Heart right ventricle (tissue), 16 donors: ENCODE measurements around the gene ABCB9. TPM values are rescaled to one million over a fixed set of nuclear protein-coding genes. Genes with fewer than 3 reads are reported as not detected.
"Not testable (repeated sequence)": the region's sequence is repeated elsewhere in the genome, so short reads cannot be mapped to it uniquely, and the experiment has no call there.

ENCODE experiments used
- ATAC-seq, 8 donors: fragments of 200-7000 bp; cut with Tn5 transposase; one replicate each; pipeline ENCODE4 v1.9.1; 2020; ENCODE audit warnings: mild to moderate bottlenecking in 8 of 8, moderate library complexity in 8 of 8, moderate number of reproducible peaks in 1 of 8
- DNase-seq, 2 donors: peaks; one replicate each; pipeline ENCODE4 v3.0.0-alpha.2; 2020
- H3K27ac ChIP-seq, 10 donors: fragments of 200-600 bp; sonication (generic) in 2 of 10; one replicate each; pipeline versions ENCODE4 v1.5.0 to v1.8.0; 2020 to 2022; ENCODE audit warnings: mild to moderate bottlenecking in 3 of 10
- H3K27me3 ChIP-seq, 7 donors: fragments of 200-600 bp; one replicate each; pipeline ENCODE4 v1.8.0; 2021 to 2022; ENCODE audit warnings: mild to moderate bottlenecking in 2 of 7
- H3K36me3 ChIP-seq, 9 donors: fragments of 200-600 bp; sonication (generic) in 1 of 9; one replicate each; pipeline versions ENCODE4 v1.5.0 to v1.8.0; 2020 to 2022; ENCODE audit warnings: mild to moderate bottlenecking in 2 of 9
- H3K4me1 ChIP-seq, 9 donors: fragments of 200-600 bp; sonication (generic) in 1 of 9; one replicate each; pipeline versions ENCODE4 v1.5.0 to v1.8.0; 2020 to 2022; ENCODE audit warnings: mild to moderate bottlenecking in 4 of 9
- H3K4me3 ChIP-seq, 10 donors: fragments of 200-600 bp; sonication (generic) in 2 of 10; one replicate each; pipeline versions ENCODE4 v1.5.0 to v1.8.0; 2020 to 2022; ENCODE audit warnings: mild to moderate bottlenecking in 7 of 10, moderate library complexity in 2 of 10
- H3K9me3 ChIP-seq, 11 donors: fragments of 200-600 bp in 10 of 11; sonication (generic) in 2 of 11; one replicate each; pipeline versions ENCODE4 v1.5.0 to v1.8.0; 2013 to 2022; ENCODE audit warnings: mild to moderate bottlenecking in 2 of 11, control low read depth in 1 of 11, moderate library complexity in 1 of 11
- WGBS, 2 donors: extraction: QIAGEN DNeasy Blood & Tissue Kit; methylation state at CpG; one replicate each; pipeline ENCODE4 v1.1.7; 2013; ENCODE audit warnings: inconsistent platforms in 1 of 2; 5-methylcytosine and 5-hydroxymethylcytosine counted together
- intact Hi-C, 10 donors: fragments of 100-400 bp; cut with DNase I; formaldehyde crosslinking; loops; one replicate each; pipeline versions ENCODE4 v1.11.1 to v1.14.2; 2022
- polyA plus RNA-seq, 2 donors: library from polyadenylated mRNA; stranded (reverse); fragments of 200-250 nt; gene quantifications; one replicate each; pipeline ENCODE4 v1.2.3, GENCODE V29; 2013
- total RNA-seq, 10 donors: library from RNA; stranded (reverse); fragmentation: NEBNext Ultra II Directional in 3 of 10; extraction: Animal tissue kit (Norgen Biotek cat#: 25700) in 3 of 10; gene quantifications; one replicate each; pipeline versions ENCODE4 v1.2.1 to v1.2.4, GENCODE V29; 2021 to 2023
- TF ChIP-seq, protein P1 (sequence below), 9 donors: fragments of 200-600 bp; sonication (generic) in 2 of 9; IDR thresholded peaks; one replicate each; pipeline versions ENCODE4 v1.5.0 to v1.8.0; 2021 to 2022; ENCODE audit warnings: antibody characterized with exemption in 9 of 9, mild to moderate bottlenecking in 5 of 9, moderate library complexity in 1 of 9
- donor health status: Arrhythmogenic right ventricular cardiomyopathy.
- donor health status: ischemic (EF 13 %, LVEDD 7.1; RV severe dilation, severe dysfunction).
- donor health status: healthy with polysubstance abuse.
- donor health status: DM: no; HTN: yes; CAD: no.
- donor health status: DM: no; HTN: no; CAD: no.
- donor health status: ischemic (EF 25% LVEDD 6.9; RV normal size, moderate dysfunction).
- donor health status: ischemic (EF 25% LVEDD 5.7; RV mildly dilated, moderate dysfunction).
- donor health status: healthy.
- donor health status: DM: yes; HTN: yes; CAD: no.
- donor health status: Ischemic cardiomyopathy.
- donor health status: ischemic (EF 35%, LVEDD 5.7; RV mildly dilated, moderate dysfunction).
- donor health status: nonischemic (EF 11% LVEDD 7.7; RV severe dilation, severe dysfunction).
- donor health status: DM: yes; HTN: yes; CAD: no.
- donor health status: PGD.
- donor health status: ischemic (EF 29% LVEDD 5.4; RV normal size, mild dysfunction).
- donor health status: nonischemic (EF 23%, LVEDD 6.1; RV moderate dilation, normal function).

The ABCB9 gene
- total and polyA plus RNA-seq, 12 donors: 1.9 to 6.0 (median 4.5) TPM

GRCh38 chr12:122943196-122943595, 23.1 kb downstream of the ABCB9 start:
- no peaks in the 10 kb centered on the region for H3K9me3 ChIP-seq
- DNase-seq (peak in 1 of 2 donors; percentile 68), ATAC-seq (peak in 7 of 8 donors; percentile 14 to 78 (median 60))
- H3K4me1 ChIP-seq: peaks cover 7 to 64% (median 50%) of the 10 kb centered on the region in 9 donors
- no peaks in the 10 kb centered on the region for H3K27me3 ChIP-seq
- WGBS, 2 donors: 54 to 64% methylated on average over 13 of the region's 13 CpGs
- H3K27ac ChIP-seq: peak overlapping the region; percentile 28 to 91 (median 76)
- TF ChIP-seq, protein P1, sequence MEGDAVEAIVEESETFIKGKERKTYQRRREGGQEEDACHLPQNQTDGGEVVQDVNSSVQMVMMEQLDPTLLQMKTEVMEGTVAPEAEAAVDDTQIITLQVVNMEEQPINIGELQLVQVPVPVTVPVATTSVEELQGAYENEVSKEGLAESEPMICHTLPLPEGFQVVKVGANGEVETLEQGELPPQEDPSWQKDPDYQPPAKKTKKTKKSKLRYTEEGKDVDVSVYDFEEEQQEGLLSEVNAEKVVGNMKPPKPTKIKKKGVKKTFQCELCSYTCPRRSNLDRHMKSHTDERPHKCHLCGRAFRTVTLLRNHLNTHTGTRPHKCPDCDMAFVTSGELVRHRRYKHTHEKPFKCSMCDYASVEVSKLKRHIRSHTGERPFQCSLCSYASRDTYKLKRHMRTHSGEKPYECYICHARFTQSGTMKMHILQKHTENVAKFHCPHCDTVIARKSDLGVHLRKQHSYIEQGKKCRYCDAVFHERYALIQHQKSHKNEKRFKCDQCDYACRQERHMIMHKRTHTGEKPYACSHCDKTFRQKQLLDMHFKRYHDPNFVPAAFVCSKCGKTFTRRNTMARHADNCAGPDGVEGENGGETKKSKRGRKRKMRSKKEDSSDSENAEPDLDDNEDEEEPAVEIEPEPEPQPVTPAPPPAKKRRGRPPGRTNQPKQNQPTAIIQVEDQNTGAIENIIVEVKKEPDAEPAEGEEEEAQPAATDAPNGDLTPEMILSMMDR (IDR thresholded peaks at IDR 0.05): no peak
- peaks cover 0 to 34% (median 0%) of the 10 kb centered on the region in 9 donors for H3K36me3 ChIP-seq
- intact Hi-C loops: no loop called here
- H3K4me3 ChIP-seq: peak overlapping the region in 5 of 10 donors; percentile 6 to 27 (median 13)

GRCh38 chr12:122942637-122943036, 23.6 kb downstream of the ABCB9 start:
- 84 to 91% methylated on average over 2 of the region's 2 CpGs for WGBS, 2 donors
- no peak for DNase-seq
- no peaks in the 10 kb centered on the region for H3K9me3 ChIP-seq
- intact Hi-C loops: no loop called here
- TF ChIP-seq, protein P1 (IDR thresholded peaks at IDR 0.05): no peak
- H3K27ac ChIP-seq: peak overlapping the region; percentile 28 to 91 (median 76)
- ATAC-seq: peak in 1 of 8 donors; percentile 16
- H3K27me3 ChIP-seq: no peaks in the 10 kb centered on the region
- peaks cover 0 to 40% (median 0%) of the 10 kb centered on the region in 9 donors for H3K36me3 ChIP-seq
- H3K4me1 ChIP-seq: peaks cover 7 to 58% (median 45%) of the 10 kb centered on the region in 9 donors
- H3K4me3 ChIP-seq: no peak overlapping the region

DNA sequence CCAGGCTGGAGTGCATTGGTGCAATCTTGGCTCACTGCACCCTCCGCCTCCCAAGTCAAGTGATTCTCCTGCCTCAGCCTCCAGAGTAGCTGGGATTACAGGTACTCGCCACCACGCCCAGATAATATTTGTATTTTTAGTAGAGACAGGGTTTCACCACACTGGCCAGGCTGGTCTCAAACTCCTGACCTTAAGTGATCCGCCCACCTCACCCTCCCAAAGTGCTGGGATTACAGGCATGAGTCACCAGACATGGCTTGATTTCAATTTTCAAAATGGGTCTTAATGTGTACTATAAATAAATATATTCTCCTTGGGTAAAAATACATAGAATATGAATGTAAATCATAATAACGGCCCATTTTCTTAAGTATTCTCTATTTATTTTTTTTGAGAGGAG, 24.9 kb downstream of the ABCB9 start:
- ATAC-seq, DNase-seq, H3K4me3 ChIP-seq, H3K9me3 ChIP-seq, H3K27ac ChIP-seq, H3K27me3 ChIP-seq, intact Hi-C loops: not testable (repeated sequence)
- 86 to 90% methylated on average over 5 of the region's 5 CpGs for WGBS, 2 donors
- H3K4me1 ChIP-seq: peaks cover 7 to 45% (median 32%) of the 10 kb centered on the region in 9 donors
- H3K36me3 ChIP-seq: peaks cover 0 to 52% (median 1%) of the 10 kb centered on the region in 9 donors

DNA sequence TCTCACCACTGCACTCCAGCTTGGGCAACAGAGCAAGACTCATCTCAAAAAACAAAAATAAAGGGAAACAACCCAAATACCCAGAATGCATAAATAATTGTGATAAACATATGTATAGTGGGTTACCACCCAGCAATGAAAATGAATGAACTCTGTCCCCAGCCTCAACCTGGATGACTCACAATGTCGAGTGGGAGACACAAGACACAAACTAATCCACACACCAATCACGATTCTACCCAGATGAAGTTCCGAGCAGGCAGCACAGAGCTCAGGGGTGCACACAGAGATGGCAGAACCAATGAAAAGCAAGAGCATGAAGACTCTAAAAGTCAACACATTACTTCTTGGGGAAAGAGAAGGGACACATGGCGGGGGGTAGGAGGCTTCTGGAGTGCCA, 27.1 kb downstream of the ABCB9 start:
- TF ChIP-seq, protein P1 (IDR thresholded peaks at IDR 0.05): no peak
- intact Hi-C loops: no loop called here

GRCh38 chr12:122937622-122938091, 28.6 kb downstream of the ABCB9 start:
- TF ChIP-seq, protein P1 (IDR thresholded peaks at IDR 0.05): no peak
- Histone ChIP-seq H3K27me3 (no peaks in the 10 kb centered on the region), H3K27ac (no peak overlapping the region), H3K4me3 (no peak overlapping the region), H3K4me1 (peaks cover 0 to 13% (median 4%) of the 10 kb centered on the region in 9 donors), H3K36me3 (peaks cover 0 to 69% (median 4%) of the 10 kb centered on the region in 9 donors), H3K9me3 (no peaks in the 10 kb centered on the region)
- 90 to 93% methylated on average over 3 of the region's 3 CpGs for WGBS, 2 donors
- intact Hi-C loops: no loop called here
- no peak for DNase-seq
- no peak for ATAC-seq

More for the DNA sequence above, 27.1 kb downstream of the ABCB9 start:
- ATAC-seq (no peak), DNase-seq (no peak)
- peaks cover 0 to 57% (median 4%) of the 10 kb centered on the region in 9 donors for H3K36me3 ChIP-seq
- no peaks in the 10 kb centered on the region for H3K27me3 ChIP-seq
- H3K4me3 ChIP-seq: no peak overlapping the region
- peaks cover 2 to 27% (median 17%) of the 10 kb centered on the region in 9 donors for H3K4me1 ChIP-seq
- no peaks in the 10 kb centered on the region for H3K9me3 ChIP-seq
- no peak overlapping the region for H3K27ac ChIP-seq
- WGBS, 2 donors: 91 to 97% methylated on average over 4 of the region's 4 CpGs
